Measurements from ENCODE around the gene NDC80. TPM values are rescaled to one million over a fixed set of nuclear protein-coding genes. Genes with fewer than 3 reads are reported as not detected.

The NDC80 gene
- total and polyA plus RNA-seq, 9 of the 15 experiments (the other 6 are each of a cell fraction or from before 2014, with no cell fraction given) = 65.2 to 97.9 (median 83.3) TPM

GRCh38 chr18:2606335-2606734 is 35.0 kb downstream of the NDC80 start (continued):
- TF ChIP-seq ZBTB2 (IDR thresholded peaks at IDR 0.05) (no peak), HBP1 (CRISPR knock-in tag; IDR thresholded peaks at IDR 0.05) (no peak), NCOA4 (IDR thresholded peaks at IDR 0.05; ENCODE audit: partially characterized antibody) (no peak), TGIF2 (CRISPR knock-in tag; IDR thresholded peaks at IDR 0.05) (no peak), HDAC3 (IDR thresholded peaks at IDR 0.05; ENCODE audit: borderline replicate concordance, partially characterized antibody) (no peak), KDM5B (IDR thresholded peaks at IDR 0.05; ENCODE audit: insufficient replicate concordance, low read depth, low read length) (no peak)

GRCh38 chr18:2609604-2610003 is 38.2 kb downstream of the NDC80 start:
- intact Hi-C loops (cut with micrococcal nuclease) = no loop called here
- TF ChIP-seq KLF13 (tag; IDR thresholded peaks at IDR 0.05; ENCODE audit: borderline replicate concordance, low read depth) = no peak
- TF ChIP-seq JUND (IDR thresholded peaks at IDR 0.05; ENCODE audit: borderline replicate concordance, low read depth, low read length) = no peak
- no peak for TF ChIP-seq JUND (tag; IDR thresholded peaks at IDR 0.05; ENCODE audit: borderline replicate concordance, low read depth, low read length)
- no peak for TF ChIP-seq ZFX (CRISPR knock-in tag; IDR thresholded peaks at IDR 0.05)
- TF ChIP-seq HMG20B (CRISPR knock-in tag; IDR thresholded peaks at IDR 0.05) = no peak
- no peak for TF ChIP-seq TFAM (CRISPR knock-in tag; conservative IDR thresholded peaks at IDR 0.05)
- no peak for TF ChIP-seq ZNF239 (CRISPR knock-in tag; IDR thresholded peaks at IDR 0.05)
- no peak for TF ChIP-seq TRIM28 (IDR thresholded peaks at IDR 0.05)
- no peak for TF ChIP-seq BMI1 (IDR thresholded peaks at IDR 0.05; ENCODE audit: low read length)
- TF ChIP-seq NR2C2 (CRISPR knock-in tag; IDR thresholded peaks at IDR 0.05) = no peak
- no peak for TF ChIP-seq NR2C2 (tag; IDR thresholded peaks at IDR 0.05)
- TF ChIP-seq ZNF668 (CRISPR knock-in tag; IDR thresholded peaks at IDR 0.05) = no peak
- no peak for TF ChIP-seq MAFG (tag; conservative IDR thresholded peaks at IDR 0.05)
- no peak for TF ChIP-seq ZEB2 (IDR thresholded peaks at IDR 0.05)
- TF ChIP-seq FOSL1 (tag; conservative IDR thresholded peaks at IDR 0.05) = no peak

More at GRCh38 chr18:2609604-2610003, 38.2 kb downstream of the NDC80 start:
- ATAC-seq (no peak), DNase-seq (ENCODE audit: extremely low read depth in 1 of 4, low spot score in 3 of 4) (no peak), FAIRE-seq (no peak)
- H2AFZ ChIP-seq (ENCODE audit: low read depth, low read length) = no peak overlapping the region
- no peaks in the 10 kb centered on the region for H3K9me1 ChIP-seq (ENCODE audit: control insufficient read depth, insufficient read depth, low read length)
- H3K79me2 ChIP-seq (ENCODE audit: control insufficient read depth, insufficient read depth, low read length) = no peaks in the 10 kb centered on the region
- no peaks in the 10 kb centered on the region for H3K4me1 ChIP-seq (replicated peaks in 1 of 2; ENCODE audit: control insufficient read depth in 2 of 2, insufficient read depth in 2 of 2, low read length in 2 of 2)
- no peak overlapping the region for H3K9ac ChIP-seq (ENCODE audit: insufficient read depth in 1 of 2, low read depth in 2 of 2, low read length in 2 of 2)
- H4K20me1 ChIP-seq (replicated peaks; ENCODE audit: control insufficient read depth, insufficient read depth, low read length) = no peaks in the 10 kb centered on the region
- ChIA-PET CTCF (ENCODE audit: low intra/inter-chr PET ratio) (no interaction called here), POLR2A (interaction anchor here (1.0 kb wide), 1 partner anchor 19 kb away, joined by 3 read pairs; no protein-coding TSS in a partner anchor)
- H3K36me3 ChIP-seq (ENCODE audit: control insufficient read depth, insufficient read depth, low read length) = peaks cover 71% of the 10 kb centered on the region
- no TSS peak for BruUV-seq (replicated peaks)
- H3K4me3 ChIP-seq = no peak overlapping the region
- 98% methylated on average over 2 of the region's 2 CpGs for WGBS (ENCODE audit: insufficient coverage, low coverage, missing lambda C conversion rate)
- no peak overlapping the region for H3K4me2 ChIP-seq (ENCODE audit: insufficient read depth, low read length)
- no peak overlapping the region for H3K27ac ChIP-seq (ENCODE audit: extremely low read depth, low read depth, low read length)
- H3K27me3 ChIP-seq (ENCODE audit: control insufficient read depth in 2 of 2, insufficient read depth in 2 of 2, low read length in 2 of 2) = no peaks in the 10 kb centered on the region
- no peaks in the 10 kb centered on the region for H3K9me3 ChIP-seq (replicated peaks; ENCODE audit: control insufficient read depth, insufficient read depth, low read depth, low read length)
- in situ Hi-C loops (cut with MboI) = no loop called here

Measured in K562 (cell line).